Endothelial cell of umbilical vein (primary cell): ENCODE results near the gene ARMS2. TPM values are rescaled to one million over a fixed set of nuclear protein-coding genes. Genes with fewer than 3 reads are reported as not detected.

Source experiments
- BruUV-seq: library from RNA; stranded (reverse); fragments of 400-500 nt; replicated peaks from 2 replicates; lab custom pipeline; 2021; lab: Mats Ljungman, UMichigan
- CTCF ChIA-PET: fragments of 300-600, 350-600 bp; sonication (Branson Sonifier 250); formaldehyde crosslinking; loops from one replicate; lab custom pipeline; 2021; ENCODE audit warnings: antibody characterized with exemption, inconsistent platforms; lab: Charles Lee
- POLR2A ChIA-PET: fragments of 300-600, 350-600 bp; sonication (Branson Sonifier 250); formaldehyde crosslinking; loops from one replicate; lab custom pipeline; 2021; ENCODE audit warnings: antibody characterized with exemption, inconsistent platforms; lab: Charles Lee
- DNase-seq: peaks from one replicate; pipeline ENCODE4 v3.0.0-alpha.2; 2011; ENCODE audit warnings: low read depth, low spot score
- FAIRE-seq: peaks from 2 replicates; lab custom pipeline; 2011; peaks lifted over from hg19 to GRCh38; lab: Jason Lieb, UNC
- H2AFZ ChIP-seq: 2 replicates; pipeline ENCODE4 v1.6.0; 2012; ENCODE audit warnings: low read depth, low read length, control low read depth, inconsistent platforms
- H3K27ac ChIP-seq: 2 replicates; pipeline ENCODE4 v1.5.1; 2011; ENCODE audit warnings: low read depth, mild to moderate bottlenecking, control low read depth, low read length, moderate library complexity; ENCODE audit not compliant: insufficient read depth
- H3K27me3 ChIP-seq, 2 experiments: 2 replicates each; pipeline versions ENCODE4 v1.6.0 to v1.6.1; 2011; ENCODE audit warnings: low read length in 2 of 2, mixed read lengths in 1 of 2; ENCODE audit not compliant: control insufficient read depth in 2 of 2, insufficient read depth in 2 of 2
- H3K36me3 ChIP-seq, 2 experiments: 2 replicates in 1 of 2; 3 replicates in 1 of 2; pipeline ENCODE4 v1.5.1; 2011; ENCODE audit warnings: low read length in 2 of 2, mild to moderate bottlenecking in 1 of 2, moderate library complexity in 1 of 2; ENCODE audit not compliant: control insufficient read depth in 2 of 2, insufficient read depth in 2 of 2; ENCODE audit errors: extremely low read depth in 1 of 2
- H3K4me1 ChIP-seq: 3 replicates; pipeline ENCODE4 v1.5.1; 2011; ENCODE audit warnings: mild to moderate bottlenecking, low read length; ENCODE audit not compliant: control insufficient read depth, insufficient read depth; ENCODE audit errors: extremely low read depth
- H3K4me2 ChIP-seq: 2 replicates; pipeline ENCODE4 v1.6.1; 2011; ENCODE audit warnings: low read length, control low read depth, mixed read lengths; ENCODE audit not compliant: insufficient read depth
- H3K4me3 ChIP-seq, 3 experiments: fragments of 200-600 bp in 1 of 3; sonication (generic), shearing (Covaris generic) in 1 of 3; replicated peaks in 1 of 3; 2 replicates each; pipeline ENCODE4 v1.5.1; 2011 to 2016; ENCODE audit warnings: control low read depth in 3 of 3, low read length in 3 of 3, mild to moderate bottlenecking in 2 of 3, inconsistent platforms in 1 of 3, low read depth in 1 of 3, moderate library complexity in 1 of 3; ENCODE audit not compliant: insufficient read depth in 1 of 3
- H3K79me2 ChIP-seq: 2 replicates; pipeline ENCODE4 v1.6.0; 2012; ENCODE audit warnings: low read length, inconsistent platforms; ENCODE audit not compliant: control insufficient read depth, insufficient read depth
- H3K9ac ChIP-seq: replicated peaks from 2 replicates; pipeline ENCODE3; 2011; ENCODE audit warnings: low read length, control low read depth; ENCODE audit not compliant: insufficient read depth; ENCODE audit errors: extremely low read depth
- H3K9me1 ChIP-seq: replicated peaks from 3 replicates; pipeline ENCODE4 v1.6.0; 2011; ENCODE audit warnings: mild to moderate bottlenecking, low read length; ENCODE audit not compliant: control insufficient read depth, insufficient read depth; ENCODE audit errors: extremely low read depth
- H3K9me3 ChIP-seq: replicated peaks from 2 replicates; pipeline ENCODE4 v1.5.1; 2012; ENCODE audit warnings: low read length, inconsistent platforms; ENCODE audit not compliant: control insufficient read depth, insufficient read depth
- H4K20me1 ChIP-seq: replicated peaks from 2 replicates; pipeline ENCODE3; 2011; ENCODE audit warnings: mild to moderate bottlenecking, low read length; ENCODE audit not compliant: control insufficient read depth, insufficient read depth; ENCODE audit errors: extremely low read depth
- CTCF ChIP-seq, 2 donors: IDR thresholded peaks; 1 replicate in 1 of 2; 2 replicates in 1 of 2; pipeline ENCODE4 v1.5.1; 2011; ENCODE audit warnings: low read length in 2 of 2, mild to moderate bottlenecking in 2 of 2, moderate library complexity in 2 of 2, control low read depth in 1 of 2, inconsistent platforms in 1 of 2, low read depth in 1 of 2; ENCODE audit not compliant: insufficient read depth in 1 of 2; ENCODE audit errors: extremely low read depth in 1 of 2
- EZH2 ChIP-seq: IDR thresholded peaks from 2 replicates; pipeline ENCODE4 v1.6.1; 2012; ENCODE audit warnings: borderline replicate concordance, low read depth, mild to moderate bottlenecking, moderate library complexity, low read length, inconsistent platforms; ENCODE audit not compliant: severe bottlenecking
- FOS ChIP-seq: IDR thresholded peaks from 2 replicates; pipeline ENCODE4 v1.6.1; 2011; ENCODE audit warnings: mild to moderate bottlenecking, low read length, moderate library complexity, borderline replicate concordance; ENCODE audit not compliant: insufficient read depth
- GATA2 ChIP-seq: IDR thresholded peaks from 2 replicates; pipeline ENCODE4 v1.7.0; 2011; ENCODE audit warnings: low read depth, mild to moderate bottlenecking, moderate library complexity, mixed read lengths, low read length; ENCODE audit not compliant: insufficient read length, insufficient read depth
- MAX ChIP-seq: IDR thresholded peaks from 2 replicates; pipeline ENCODE4 v1.6.1; 2011; ENCODE audit not compliant: insufficient read depth, insufficient read length
- POLR2A ChIP-seq: IDR thresholded peaks from 2 replicates; pipeline ENCODE4 v1.6.1; 2012; ENCODE audit warnings: low read depth, mild to moderate bottlenecking, control low read depth, low read length
- POLR2AphosphoS5 ChIP-seq: IDR thresholded peaks from 2 replicates; pipeline ENCODE4 v1.6.1; 2012; ENCODE audit warnings: low read depth, mild to moderate bottlenecking, control low read depth, low read length, moderate library complexity; ENCODE audit not compliant: insufficient read depth
- dilution Hi-C: fragments of 300-500 bp; cut with MboI; formaldehyde crosslinking; loops from one replicate; pipeline ENCODE4 v1.15.0; 2019; ENCODE audit warnings: low sequenced_read_pairs; ENCODE audit not compliant: extremely low pct_ligation_motif_present
- intact Hi-C: fragments of 100-400 bp; cut with micrococcal nuclease; formaldehyde crosslinking; loops from one replicate; pipeline ENCODE4 v1.10.0; 2022
- polyA plus RNA-seq, 4 experiments: library from polyadenylated mRNA; depleted of rRNA in 3 of 4; stranded (reverse) in 3 of 4; unstranded in 1 of 4; fragments of >200 nt; gene quantifications; 2 replicates each; pipeline versions ENCODE4 v1.2.1 to v1.2.3, GENCODE V29; 2011 to 2012; ENCODE audit warnings: missing spikeins in 1 of 4
- total RNA-seq: library from RNA; stranded (reverse); gene quantifications from 2 replicates; pipeline ENCODE4 v1.2.3, GENCODE V29; 2021

The ARMS2 gene
- total and polyA plus RNA-seq, 2 donors (not counting 3 experiments of a cell fraction or from before 2014, with no cell fraction given): not detected

- Histone ChIP-seq H3K9ac (no peak overlapping the region), H4K20me1 (no peaks in the 10 kb centered on the region), H3K4me2 (no peak overlapping the region), H3K79me2 (peaks cover 25% of the 10 kb centered on the region), H3K4me3 (no peak overlapping the region), H2AFZ (no peak overlapping the region), H3K9me1 (no peaks in the 10 kb centered on the region), H3K9me3 (no peaks in the 10 kb centered on the region), H3K36me3 (peaks cover 4 to 5% of the 10 kb centered on the region in 2 experiments), H3K4me1 (peaks cover 23% of the 10 kb centered on the region), H3K27me3 (no peaks in the 10 kb centered on the region), H3K27ac (no peak overlapping the region)
- FAIRE-seq: no peak
- DNase-seq: no peak
- TF ChIP-seq POLR2AphosphoS5: no peak
- TF ChIP-seq FOS: no peak
- TF ChIP-seq EZH2: no peak
- no peak for TF ChIP-seq MAX
- TF ChIP-seq POLR2A: no peak
- no peak for TF ChIP-seq GATA2
- TF ChIP-seq CTCF (IDR thresholded peaks at IDR 0.05; ENCODE audit: extremely low read depth in 1 of 2, insufficient read depth in 1 of 2, low read depth in 1 of 2, low read length in 2 of 2): no peak
- POLR2A ChIA-PET: no interaction called here
- CTCF ChIA-PET: interaction anchor here (0.7 to 7.3 kb wide), 2 partner anchors 39 to 75 kb away, joined by 3 to 49 read pairs; no protein-coding TSS in a partner anchor
- dilution Hi-C loops: no loop called here
- intact Hi-C loops: loop anchor here (10.0 kb wide), 1 partner anchor 364 kb away; no protein-coding TSS in a partner anchor
- no TSS peak for BruUV-seq
Measured at GRCh38 chr10:122490786-122491680, 36.6 kb downstream of the ARMS2 start.
